H4 (cell line): Measurements from ENCODE around the gene HPSE2. TPM values are rescaled to one million over a fixed set of nuclear protein-coding genes. Genes with fewer than 3 reads are reported as not detected.

Source experiments
- DNase-seq: peaks from one replicate; pipeline ENCODE4 v3.0.0-alpha.2; 2015; ENCODE audit warnings: low spot score
- total RNA-seq: library from RNA; depleted of rRNA; stranded (reverse); fragments of >200 nt; shearing (Covaris generic); gene quantifications from 2 replicates; pipeline ENCODE4 v1.2.3, GENCODE V29; 2014

HPSE2 gene
- total RNA-seq, 1 experiment from 2014 or later = not detected

DNA sequence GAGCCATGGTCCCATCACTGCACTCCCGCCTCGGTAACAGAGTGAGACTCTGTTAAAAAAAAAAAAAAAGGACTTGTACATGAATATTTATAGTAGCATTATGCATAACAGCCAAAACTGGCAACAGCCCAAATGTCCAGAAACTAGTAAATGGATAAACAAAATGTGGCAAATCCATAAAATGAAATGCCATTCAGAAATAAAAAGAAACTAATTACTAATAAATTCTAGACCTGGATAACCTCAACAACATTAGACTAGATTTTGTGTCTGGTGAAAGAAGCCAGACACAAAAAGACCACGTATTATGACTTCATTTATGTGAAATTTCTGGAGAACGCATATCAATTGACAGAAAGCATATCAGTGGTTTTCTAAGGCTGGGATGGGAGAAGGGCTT is 74.5 kb downstream of the HPSE2 start:
- DNase-seq = no peak

DNA sequence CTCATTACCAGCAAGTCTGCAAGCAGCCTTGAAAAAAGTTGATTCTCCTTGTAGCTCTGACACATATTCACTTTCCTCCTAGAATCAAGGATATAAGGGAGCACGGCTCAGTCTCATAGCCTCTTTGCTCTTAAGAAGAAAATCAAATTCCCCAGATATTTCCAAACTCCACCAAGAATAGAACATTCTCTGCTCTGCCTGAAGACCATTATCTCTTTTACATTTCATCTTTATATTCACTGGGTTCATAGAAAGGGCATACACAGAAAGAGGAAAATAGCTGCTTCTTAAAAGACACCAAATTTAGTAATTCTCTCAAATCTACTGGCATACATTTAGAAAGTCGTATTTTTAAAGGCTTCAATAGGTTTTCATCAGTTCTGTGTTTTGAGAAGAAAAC is 92.0 kb downstream of the HPSE2 start:
- DNase-seq = no peak

DNA sequence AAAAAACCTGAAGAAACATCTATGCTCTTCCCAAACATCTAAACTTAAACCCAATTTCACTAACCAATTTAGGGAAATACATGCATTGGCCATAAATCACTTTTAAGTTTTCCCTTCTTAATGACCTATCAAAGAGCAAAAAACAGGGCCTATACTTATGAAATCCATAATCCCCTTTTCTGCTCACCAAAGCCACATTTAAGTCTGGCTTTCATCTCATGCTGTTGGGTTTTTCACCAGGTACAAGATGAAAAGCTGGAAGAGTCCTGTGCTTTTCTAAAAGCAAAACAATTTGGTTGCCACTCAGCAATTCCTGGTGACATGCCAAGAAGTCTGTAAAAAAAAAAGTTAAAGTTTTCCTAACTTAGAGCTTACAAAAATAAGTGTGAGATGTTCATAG is 92.6 kb downstream of the HPSE2 start:
- DNase-seq = no peak

DNA sequence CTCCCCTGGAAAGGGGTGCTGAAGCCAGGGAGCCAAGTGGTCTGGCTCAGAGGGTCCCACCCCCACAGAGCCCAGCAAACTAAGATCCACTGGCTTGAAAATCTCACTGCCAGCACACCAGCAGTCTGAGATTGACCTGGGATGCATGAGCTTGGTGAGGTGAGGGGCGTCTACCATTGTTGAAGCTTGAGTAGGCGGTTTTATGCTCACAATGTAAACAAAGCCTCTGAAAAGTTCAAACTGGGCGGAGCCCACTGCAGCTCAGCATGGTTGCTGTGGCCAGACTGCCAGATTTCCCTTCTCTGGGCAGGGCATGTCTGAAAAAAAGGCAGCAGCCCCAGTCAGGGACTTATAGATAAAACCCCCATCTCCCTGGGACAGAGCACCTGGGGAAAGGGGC is 102.8 kb downstream of the HPSE2 start:
- DNase-seq = peak; percentile 18

DNA sequence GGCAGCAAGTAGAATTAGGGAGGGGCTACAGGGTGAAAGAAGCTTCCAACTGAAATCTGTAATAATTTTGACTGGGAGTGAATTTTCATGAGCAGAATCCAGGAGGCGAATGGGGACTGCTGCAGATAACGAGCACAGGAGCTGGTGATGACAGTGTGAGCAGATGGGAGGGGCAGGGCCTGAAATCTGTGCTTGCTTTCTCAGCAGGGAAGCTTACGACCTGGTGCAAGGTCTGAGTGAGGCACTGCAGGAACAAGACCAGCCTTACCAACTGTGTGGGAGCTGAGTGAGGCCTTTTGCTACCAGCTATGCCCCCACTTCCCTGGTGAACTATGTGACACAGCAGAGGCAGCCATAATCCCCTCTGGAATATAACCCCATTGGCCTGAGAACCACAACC is 109.8 kb downstream of the HPSE2 start:
- no peak for DNase-seq

DNA sequence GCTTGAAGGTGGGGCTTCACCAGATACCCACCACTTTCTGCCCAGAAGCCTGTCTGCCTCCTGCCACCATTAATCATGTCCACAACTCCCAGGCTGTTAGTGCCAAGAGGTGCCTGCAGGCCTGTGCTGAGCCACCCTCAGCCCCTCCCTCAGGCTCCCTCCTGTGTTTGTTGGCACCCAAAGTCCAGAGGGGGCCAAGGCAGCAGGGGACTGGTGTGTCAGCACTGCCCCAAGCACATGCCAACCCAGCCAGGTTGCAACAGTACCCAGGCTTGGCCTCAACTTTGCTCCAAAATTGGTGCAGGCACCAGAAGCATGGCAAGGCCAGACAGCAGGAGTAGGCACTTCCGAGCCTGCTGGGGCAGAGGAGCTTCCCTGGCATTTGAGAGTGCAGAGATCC is 111.3 kb downstream of the HPSE2 start:
- DNase-seq = no peak

DNA sequence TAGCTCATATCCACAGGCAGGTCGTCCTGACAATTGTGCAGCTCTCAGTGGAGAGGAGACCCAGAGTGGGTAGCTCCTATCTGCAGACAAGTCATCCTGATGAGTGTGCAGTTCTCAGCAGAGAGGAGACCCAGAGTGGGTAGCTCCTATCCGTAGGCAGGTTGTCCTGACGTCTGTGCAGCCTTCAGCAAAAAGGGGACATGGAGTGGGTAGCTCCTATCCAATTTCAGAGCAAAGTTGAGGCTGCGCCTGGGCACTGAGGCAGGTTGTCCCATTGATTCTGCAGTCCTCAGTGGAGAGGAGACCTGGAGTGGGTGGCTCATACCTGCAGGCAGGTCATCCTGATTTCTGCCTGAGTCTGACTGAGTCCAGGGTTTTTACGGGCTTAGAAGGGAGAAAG is 111.8 kb downstream of the HPSE2 start:
- no peak for DNase-seq

DNA sequence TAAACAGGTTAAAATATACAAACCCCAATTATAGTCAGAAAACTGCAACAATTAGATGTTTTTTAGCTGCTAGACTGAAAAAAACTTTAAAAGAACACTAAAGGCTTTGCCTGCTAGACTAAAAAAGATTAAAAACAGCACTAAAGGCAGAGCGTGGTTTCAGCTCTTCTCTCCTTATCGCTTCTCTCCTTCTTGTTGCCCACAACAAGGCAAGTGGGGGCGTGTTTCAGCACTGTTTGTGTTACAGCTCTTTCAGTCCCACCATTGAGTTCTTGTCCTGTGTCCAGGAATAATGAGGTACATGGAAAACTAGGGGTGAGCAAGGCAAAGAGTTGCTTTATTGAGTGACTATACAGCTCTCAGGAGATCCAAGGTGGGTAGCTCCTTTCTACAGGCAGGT is 112.3 kb downstream of the HPSE2 start:
- DNase-seq = no peak

DNA sequence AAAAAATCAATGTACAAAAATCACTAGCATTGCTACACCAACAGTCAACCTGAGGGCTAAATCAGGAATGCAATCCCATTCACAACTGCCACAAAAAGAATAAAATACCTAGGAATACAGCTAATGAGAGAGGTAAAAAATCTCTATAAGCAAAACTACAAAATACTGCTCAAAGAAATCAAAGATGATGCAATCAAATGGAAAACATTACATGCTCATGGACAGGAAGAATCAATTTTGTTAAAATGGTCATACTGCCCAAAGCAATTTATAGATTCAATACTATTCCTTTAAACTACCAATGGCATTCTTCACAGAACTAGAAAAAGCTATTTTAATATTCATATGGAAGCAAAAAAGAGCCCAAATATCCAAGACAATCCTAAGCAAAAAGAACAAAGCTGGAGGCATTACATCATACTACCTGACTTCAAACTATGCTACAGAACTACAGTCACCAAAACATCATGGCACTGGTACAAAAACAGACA is 116.3 kb downstream of the HPSE2 start:
- no peak for DNase-seq

DNA sequence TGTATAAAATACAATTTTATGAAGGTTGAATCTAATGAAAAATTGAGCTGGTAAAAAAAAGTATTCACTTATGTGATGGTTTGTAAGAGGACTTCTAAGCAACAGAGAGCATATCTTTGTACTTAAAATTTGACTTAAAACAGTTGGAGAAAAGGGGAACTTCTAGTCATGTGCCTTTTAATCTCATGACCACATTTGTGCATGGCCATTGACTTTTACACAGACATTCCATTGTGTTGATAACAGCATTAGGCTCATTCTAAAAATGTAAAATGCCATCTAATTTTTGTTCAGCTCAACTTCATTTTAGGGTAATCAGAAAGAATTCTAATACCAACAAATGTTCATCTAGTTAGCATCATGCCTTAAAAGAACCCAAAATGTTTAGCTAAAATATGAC is 119.9 kb downstream of the HPSE2 start:
- DNase-seq = no peak

DNA sequence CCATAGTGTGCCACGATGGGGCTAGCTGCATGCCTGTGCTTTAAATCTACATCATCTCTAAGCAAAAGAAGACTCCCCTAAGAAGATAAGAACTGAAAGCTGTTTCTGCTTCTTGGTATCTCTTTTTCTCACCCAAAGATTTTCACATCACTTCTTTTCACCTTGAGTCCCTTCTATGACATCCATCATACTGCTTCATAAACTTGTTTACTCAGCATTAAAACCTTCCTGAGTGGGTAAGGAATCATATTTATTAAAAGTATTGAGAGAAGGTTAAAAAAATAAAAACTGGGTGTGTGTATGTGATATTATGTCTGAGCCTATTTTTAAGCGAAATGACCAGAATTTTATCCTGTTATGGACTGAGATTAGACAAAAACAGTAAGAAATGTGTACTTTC is 150.3 kb downstream of the HPSE2 start:
- no peak for DNase-seq

DNA sequence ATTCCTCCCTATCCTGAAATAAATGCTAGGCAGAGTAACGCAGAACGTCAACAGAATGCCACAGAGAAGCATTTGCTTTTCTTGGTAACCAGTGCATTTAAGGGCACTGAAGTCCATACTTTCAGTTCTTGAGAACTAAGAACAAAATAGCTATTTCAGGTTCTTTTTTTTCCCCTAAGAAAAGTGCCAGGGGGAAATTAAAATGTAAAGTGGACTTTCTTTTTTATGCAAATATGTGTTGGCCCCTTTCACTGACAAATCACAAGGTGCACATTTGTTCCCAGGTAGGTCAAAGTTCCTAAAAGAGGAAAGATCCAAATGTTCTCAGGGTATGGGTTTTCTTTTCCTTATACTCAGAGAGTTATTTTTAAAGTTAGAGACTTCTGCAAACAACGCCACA is 151.5 kb downstream of the HPSE2 start:
- no peak for DNase-seq

DNA sequence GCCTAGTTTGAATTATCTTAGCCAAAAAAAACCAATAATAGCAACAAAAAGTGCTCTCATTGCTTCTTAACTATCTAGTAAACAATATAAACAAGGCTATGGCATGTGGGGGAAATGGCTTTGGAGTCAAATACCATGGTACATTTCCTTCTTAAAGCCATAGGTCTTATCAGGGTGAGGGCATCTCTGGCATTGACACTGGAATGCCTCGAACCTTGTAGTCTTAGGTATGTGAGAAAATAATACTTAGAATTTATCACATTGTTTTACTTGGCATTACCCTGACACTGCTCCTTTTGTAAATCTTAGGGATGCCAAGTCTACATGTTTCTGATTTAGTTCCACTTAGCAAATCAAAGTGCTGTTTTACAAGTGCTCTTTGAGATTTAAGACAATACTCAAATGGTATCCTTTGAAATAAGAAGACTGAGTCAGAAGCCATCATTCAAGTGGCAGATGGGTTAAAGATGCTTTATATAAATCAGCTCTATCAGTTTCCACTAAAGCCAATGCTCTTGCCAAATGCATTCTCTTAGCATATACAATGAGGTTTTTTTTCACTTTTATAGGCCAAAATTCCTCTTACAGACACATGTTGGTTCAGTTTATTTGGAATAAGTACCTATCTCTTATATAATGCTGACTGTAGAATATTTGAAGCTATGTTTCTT is 155.2 kb downstream of the HPSE2 start:
- DNase-seq = no peak

DNA sequence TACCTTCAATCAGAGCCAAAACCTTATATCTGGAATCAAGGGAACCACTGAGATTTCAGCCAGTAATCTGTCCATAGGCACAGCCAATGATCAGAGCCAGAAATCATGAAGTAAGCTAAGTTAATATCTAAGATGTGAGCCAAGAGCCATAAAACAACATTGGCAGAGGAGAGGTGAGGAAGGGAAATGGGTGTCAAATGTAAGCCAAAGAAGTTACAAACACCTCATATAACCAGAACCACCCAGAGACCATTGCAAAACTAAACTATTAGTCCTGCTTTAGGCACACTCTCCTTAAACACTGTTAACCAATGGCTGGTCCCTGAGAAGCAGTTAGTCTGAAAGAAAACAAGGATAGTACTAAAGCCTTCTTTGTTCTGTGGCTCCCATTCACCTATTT is 173.1 kb downstream of the HPSE2 start:
- DNase-seq = no peak

DNA sequence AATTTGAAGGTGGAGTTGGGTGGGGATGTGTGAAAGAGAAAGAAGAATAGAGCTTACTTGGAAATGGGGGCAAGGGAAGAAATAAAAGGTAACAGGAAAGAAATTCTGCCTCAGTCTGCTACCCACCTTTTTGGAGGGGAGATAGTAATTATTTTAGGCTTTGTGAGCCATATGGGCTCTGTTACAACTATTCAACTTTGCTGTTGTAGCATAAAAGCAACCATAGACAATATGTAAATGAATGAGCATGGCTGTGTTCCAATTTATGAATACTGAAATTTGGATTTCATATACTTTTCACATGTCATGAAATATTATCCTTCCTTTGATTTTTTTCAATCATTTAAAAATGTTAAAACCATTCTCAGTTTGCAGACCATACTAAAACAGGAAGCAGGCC is 176.9 kb downstream of the HPSE2 start:
- DNase-seq = no peak

DNA sequence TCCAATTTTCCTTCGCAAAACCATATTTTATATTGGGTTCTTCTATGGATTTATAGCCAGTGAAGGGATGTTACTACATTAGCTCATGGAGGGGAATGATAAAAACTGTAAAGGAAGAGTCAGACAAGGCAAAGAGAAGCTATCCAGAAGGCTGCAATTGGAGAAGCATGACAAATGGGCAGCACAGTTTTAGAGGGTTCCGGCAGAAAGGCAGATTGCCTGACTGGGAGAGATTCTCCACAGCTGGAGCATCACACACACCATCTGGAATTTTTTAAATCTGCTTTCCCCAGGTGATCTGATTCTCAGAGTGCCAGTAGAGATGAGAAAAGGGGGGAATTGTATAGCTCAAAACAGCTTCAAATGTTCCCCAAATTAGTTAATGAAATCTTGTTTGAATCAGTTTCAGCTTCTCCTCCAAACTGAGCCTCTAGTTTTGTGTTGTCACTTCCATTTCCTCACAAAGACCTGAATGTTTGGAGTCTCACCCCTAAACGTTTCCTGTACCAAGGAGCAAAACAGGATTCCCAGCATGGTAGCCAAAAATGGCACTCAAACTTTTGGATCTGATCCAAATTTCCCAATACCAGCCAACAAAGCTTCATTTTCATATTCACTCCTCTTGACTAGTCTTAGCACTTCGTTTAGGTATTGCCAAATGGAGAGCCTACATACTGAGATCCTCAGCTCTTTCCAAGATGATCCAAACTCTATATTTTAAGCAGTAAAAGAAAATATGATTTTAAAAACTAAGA is 177.5 kb downstream of the HPSE2 start:
- no peak for DNase-seq

DNA sequence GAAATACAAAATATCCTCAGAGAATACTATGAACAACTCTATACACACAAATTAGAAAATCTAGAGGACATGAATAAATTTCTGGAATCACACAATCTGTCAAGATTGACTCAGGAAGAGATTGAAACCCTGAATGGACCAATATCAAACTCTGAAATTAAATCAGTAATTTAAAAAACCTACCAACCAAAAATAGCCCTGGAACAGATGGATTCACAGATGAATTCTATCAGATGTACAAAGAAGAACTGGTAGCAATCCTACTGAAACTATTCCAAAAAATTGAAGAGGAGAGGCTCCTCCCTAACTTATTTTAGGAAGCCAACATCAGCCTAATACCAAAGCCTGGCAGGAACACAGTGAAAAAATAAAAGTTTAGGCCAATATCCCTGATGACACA is 190.0 kb downstream of the HPSE2 start:
- no peak for DNase-seq

DNA sequence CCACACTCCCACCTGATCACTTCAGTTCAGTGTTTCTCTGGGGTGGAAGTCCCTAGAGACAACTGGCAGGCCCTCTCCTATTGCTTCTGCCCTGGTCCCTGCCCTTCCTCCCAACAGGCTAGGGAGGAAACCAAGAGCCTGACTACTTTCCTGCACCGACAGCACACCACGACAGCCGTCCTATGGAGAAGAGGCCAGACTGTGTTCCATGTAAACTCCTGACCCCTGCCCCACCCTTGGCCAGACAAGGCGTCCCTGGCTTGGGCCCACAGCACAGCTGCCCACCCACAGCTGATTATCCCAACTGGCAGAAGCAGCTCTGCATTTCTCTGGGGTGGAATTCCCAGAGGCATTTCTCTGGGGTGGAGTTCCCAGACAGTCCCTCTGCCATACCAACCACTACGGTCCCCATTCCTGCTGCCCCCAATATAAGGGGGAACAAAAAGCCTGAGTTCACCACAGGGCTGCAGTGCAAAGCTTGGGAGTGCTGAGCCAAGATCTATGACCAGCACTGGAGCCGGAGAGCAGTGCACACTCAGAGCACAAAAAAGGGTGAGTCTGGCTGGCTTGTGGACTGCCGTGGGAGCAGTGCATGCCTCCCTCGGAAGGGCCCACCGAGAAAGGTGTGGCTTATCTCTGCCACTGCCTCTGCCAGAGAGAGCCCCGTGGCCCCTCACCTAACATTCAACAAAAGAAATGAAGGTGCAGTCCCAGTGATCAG is 193.4 kb downstream of the HPSE2 start:
- DNase-seq = no peak

DNA sequence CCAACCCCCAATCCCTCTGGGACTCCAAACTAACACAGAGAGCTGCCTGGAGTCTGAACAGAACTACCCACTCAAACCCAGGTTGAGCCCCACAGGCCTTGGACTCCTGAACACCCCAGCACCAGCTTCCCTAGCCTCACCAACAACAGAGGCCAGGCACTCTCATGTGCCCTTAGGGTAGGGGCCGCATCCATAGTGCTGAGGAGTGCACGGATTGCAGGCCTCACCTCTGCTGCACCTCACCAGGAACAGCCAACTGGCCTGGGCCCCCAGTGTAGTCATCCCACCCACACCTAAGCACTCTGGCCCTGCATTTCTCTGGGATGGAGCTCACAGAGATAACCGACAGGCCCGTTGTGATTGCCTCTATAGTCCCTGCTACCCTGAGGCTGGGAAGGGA is 194.2 kb downstream of the HPSE2 start:
- no peak for DNase-seq

DNA sequence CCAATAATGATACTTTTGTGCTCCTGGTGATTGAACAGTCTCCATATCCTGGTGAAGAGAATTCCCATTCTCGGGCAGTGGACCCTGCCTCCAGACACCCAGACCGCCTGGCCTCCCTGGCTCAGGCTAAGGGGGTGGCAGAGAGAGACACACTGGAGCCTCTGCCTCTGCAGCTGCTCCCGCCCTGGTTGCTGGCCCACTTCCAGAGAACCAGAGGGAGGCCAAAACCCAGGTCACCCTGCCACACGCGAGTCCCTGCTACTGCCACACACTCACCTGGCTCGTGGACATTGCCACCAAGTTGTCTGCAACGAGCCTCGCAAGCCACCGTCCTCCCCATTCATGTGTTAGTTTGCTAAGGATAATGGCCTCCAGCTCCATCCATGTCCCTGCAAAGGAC is 221.8 kb downstream of the HPSE2 start:
- no peak for DNase-seq

DNA sequence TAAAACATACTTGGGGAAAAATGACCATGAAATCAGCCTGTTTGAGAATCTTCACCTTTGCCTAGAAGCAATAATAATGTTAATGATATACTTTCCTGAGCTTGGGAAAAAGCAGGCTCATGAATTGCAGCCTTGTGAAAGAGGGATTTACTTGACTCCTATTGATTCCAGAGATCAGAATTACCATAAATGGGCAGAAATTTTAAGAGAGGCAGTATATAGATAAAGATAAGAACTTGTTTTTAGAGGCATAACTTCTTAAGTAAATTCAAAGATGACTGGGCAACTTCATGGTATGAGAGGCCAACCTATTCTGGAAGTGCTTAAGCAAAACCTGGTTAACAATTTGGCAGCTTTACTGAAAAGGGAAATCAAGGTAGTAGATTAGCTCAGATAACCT is 225.4 kb downstream of the HPSE2 start:
- DNase-seq = no peak

DNA sequence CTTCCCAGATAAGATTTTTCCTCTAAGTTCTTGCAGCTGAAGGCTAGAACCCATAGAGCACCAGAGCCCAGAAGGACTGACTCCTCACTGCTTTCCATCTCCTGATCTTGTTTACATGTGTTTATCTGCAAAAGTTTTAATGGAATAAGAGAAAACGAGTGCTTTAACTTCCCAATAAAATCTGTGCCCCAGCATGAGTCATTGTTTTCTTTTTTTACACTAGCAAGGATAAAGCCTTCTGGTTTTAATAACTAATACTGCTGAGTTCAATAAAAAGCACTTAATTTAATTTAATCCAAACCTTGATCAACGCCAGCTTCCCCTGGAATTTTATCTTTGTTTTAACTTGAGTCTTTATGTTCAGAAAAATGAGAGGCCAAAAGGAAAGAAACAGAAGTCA is 227.6 kb downstream of the HPSE2 start:
- no peak for DNase-seq

DNA sequence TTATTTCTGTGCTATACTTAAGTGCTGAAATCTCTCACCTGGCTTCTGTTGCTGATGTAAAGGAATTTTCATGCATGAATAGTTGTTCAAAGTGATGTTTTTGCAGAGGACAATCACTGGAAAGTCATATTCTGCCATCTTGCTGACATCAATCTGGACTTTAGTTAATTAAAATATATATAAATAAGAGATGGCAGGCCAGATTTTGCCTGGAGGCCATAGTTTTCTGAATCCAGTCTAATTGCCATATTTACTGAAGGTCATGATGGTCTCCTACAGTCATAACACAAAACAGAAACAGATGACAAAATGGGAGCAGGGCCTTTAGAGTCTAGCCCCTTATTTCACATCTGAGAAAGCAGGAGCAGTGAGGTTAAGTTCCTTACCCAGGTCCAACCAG is 228.2 kb downstream of the HPSE2 start:
- DNase-seq = no peak
